GM21390 (cell line): Measurements from ENCODE around the gene DGAT2.
"Not testable (repeated sequence)": the region's sequence is repeated elsewhere in the genome, so short reads cannot be mapped to it uniquely, and the experiment has no call there.

Source experiments
- ATAC-seq: cut with Tn5 transposase; IDR thresholded peaks from one replicate; pipeline ENCODE4 v1.9.1; 2021; ENCODE audit not compliant: unreplicated experiment

Gene DGAT2

GRCh38 chr11:75754933-75755332 is 13.6 kb upstream of the DGAT2 start:
- not testable (repeated sequence) for ATAC-seq

- ATAC-seq = no peak
Observed at GRCh38 chr11:75757651-75758050, 10.9 kb upstream of the DGAT2 start.

- no peak for ATAC-seq
Observed at GRCh38 chr11:75759832-75760231, 8.7 kb upstream of the DGAT2 start.

GRCh38 chr11:75760243-75760642 is 8.3 kb upstream of the DGAT2 start:
- no peak for ATAC-seq

- no peak for ATAC-seq
Observed at GRCh38 chr11:75760710-75761493, 7.7 kb upstream of the DGAT2 start.

GRCh38 chr11:75762158-75762557 is 6.4 kb upstream of the DGAT2 start:
- no peak for ATAC-seq

- no peak for ATAC-seq
Observed at GRCh38 chr11:75762885-75763284, 5.7 kb upstream of the DGAT2 start.

GRCh38 chr11:75763846-75764245 is 4.7 kb upstream of the DGAT2 start:
- no peak for ATAC-seq

GRCh38 chr11:75765116-75765515 is 3.5 kb upstream of the DGAT2 start:
- ATAC-seq = no peak

- ATAC-seq = no peak
Observed at GRCh38 chr11:75766443-75767227, 1.9 kb upstream of the DGAT2 start.

GRCh38 chr11:75767228-75767572 is 1.4 kb upstream of the DGAT2 start:
- no peak for ATAC-seq

GRCh38 chr11:75767793-75768111 is 826 bp upstream of the DGAT2 start:
- ATAC-seq = no peak

GRCh38 chr11:75768909-75769771 is 562 bp downstream of the DGAT2 start:
- ATAC-seq = no peak

GRCh38 chr11:75770102-75770501 is 1.5 kb downstream of the DGAT2 start:
- ATAC-seq = no peak

GRCh38 chr11:75771646-75772410 is 3.2 kb downstream of the DGAT2 start:
- no peak for ATAC-seq

- peak; percentile 78 for ATAC-seq
Observed at GRCh38 chr11:75773595-75774353, 5.2 kb downstream of the DGAT2 start.

- ATAC-seq = no peak
Observed at GRCh38 chr11:75775056-75775455, 6.5 kb downstream of the DGAT2 start.

- ATAC-seq = no peak
Observed at GRCh38 chr11:75776546-75776945, 8.0 kb downstream of the DGAT2 start.

- no peak for ATAC-seq
Observed at GRCh38 chr11:75777461-75778110, 9.0 kb downstream of the DGAT2 start.

- ATAC-seq = no peak
Observed at GRCh38 chr11:75778962-75779361, 10.4 kb downstream of the DGAT2 start.
